ENCODE measurements around the gene CALHM3. TPM values are rescaled to one million over a fixed set of nuclear protein-coding genes. Genes with fewer than 3 reads are reported as not detected.
"Not testable (repeated sequence)": the region's sequence is repeated elsewhere in the genome, so short reads cannot be mapped to it uniquely, and the experiment has no call there.

CALHM3 gene
- total RNA-seq, 2 experiments from 2014 or later = not detected

DNA sequence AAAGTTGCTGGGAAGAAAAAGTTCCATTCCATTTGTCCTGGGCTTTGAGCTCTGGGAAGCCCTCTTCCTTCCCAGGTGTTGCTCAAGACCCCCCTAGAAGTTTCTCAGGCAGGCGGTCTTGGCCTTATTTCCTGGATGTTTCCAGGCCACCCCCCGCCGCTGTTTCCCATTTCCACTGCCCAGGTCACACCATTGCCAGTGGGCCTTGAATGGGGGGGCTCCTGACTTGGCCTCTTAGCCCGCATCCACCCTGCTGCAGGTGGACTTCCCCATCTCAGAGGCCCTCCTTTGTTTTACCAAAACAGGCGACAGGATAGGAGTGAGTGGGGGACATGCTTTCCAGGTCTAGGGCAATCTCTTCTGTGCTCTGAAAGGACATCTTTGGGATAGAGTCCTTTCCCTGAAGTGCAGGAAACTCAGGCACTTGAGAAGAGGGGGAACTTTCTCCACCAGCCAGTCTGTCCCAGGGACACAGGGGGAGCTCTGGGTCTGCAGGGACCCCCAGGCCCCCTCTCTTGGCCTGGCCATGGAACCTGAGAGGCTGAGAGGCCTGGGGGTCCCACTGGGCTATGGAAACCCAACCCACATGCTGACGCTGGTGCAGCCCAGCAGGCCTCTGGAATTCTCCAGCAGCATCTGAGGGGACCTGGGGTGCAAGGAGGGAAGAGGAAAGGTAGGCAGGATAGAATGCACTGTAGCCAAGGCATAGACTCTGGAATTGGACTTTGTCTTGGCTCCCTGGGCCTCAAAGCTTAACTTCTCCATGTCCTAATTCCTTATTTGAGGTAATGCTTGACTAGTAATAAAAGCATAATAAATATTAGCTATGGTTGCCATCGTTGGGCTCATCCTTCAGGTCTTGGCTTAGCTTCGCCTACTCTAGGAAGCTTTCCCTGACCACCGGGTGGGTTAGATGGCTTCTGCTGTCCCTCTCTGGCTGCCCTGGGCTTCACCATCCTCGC is 32.0 kb upstream of the CALHM3 start:
- peaks cover 7% of the 10 kb centered on the region for H3K4me1 Mint-ChIP-seq (ENCODE audit: low read depth)
- ChIA-PET CTCF (no interaction called here), POLR2A (no interaction called here)
- no peak for DNase-seq
- H3K27me3 Mint-ChIP-seq = peaks cover 16% of the 10 kb centered on the region
- no peaks in the 10 kb centered on the region for H3K9me3 Mint-ChIP-seq
- no peak overlapping the region for H3K27ac Mint-ChIP-seq
- intact Hi-C loops (cut with micrococcal nuclease) = no loop called here
- H3K4me3 Mint-ChIP-seq = no peak overlapping the region
- no peaks in the 10 kb centered on the region for H3K36me3 Mint-ChIP-seq

DNA sequence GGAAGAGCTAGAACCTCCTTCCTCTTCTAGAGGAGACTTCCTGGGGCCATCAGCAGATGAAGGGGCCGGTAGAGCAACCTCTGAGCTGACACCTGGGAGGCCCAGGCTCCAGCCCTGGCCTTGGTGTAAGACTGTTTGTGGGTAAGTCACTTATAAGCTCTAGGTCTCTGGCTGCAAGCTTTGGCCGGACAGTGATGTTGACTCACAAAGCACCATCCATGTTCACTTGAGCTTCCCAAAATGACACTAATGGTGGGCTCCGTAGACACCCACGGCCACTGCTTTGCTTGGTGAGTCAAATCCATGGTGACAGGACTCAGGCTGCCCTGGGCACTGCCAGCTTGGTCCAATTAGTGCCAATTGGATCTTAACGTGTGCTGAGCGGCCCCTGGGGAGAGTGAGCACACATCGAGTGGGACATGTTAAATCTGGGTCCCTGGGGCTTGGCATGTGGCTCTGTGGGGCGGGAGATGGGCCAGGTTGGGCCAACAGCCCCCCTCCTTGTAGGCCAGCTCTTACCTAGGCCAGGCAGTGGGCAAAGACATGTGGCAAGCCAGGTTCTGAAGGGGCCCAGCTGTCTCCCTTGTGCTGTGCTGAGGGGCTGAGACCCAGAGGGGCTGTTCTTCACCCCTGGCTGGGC is 31.1 kb upstream of the CALHM3 start:
- H3K36me3 Mint-ChIP-seq = no peaks in the 10 kb centered on the region
- H3K4me1 Mint-ChIP-seq (ENCODE audit: low read depth) = peaks cover 1% of the 10 kb centered on the region
- no peak for DNase-seq
- intact Hi-C loops (cut with micrococcal nuclease) = no loop called here
- no peaks in the 10 kb centered on the region for H3K9me3 Mint-ChIP-seq
- no peak overlapping the region for H3K27ac Mint-ChIP-seq
- ChIA-PET POLR2A (no interaction called here), CTCF (no interaction called here)
- no peak overlapping the region for H3K4me3 Mint-ChIP-seq
- peaks cover 18% of the 10 kb centered on the region for H3K27me3 Mint-ChIP-seq

DNA sequence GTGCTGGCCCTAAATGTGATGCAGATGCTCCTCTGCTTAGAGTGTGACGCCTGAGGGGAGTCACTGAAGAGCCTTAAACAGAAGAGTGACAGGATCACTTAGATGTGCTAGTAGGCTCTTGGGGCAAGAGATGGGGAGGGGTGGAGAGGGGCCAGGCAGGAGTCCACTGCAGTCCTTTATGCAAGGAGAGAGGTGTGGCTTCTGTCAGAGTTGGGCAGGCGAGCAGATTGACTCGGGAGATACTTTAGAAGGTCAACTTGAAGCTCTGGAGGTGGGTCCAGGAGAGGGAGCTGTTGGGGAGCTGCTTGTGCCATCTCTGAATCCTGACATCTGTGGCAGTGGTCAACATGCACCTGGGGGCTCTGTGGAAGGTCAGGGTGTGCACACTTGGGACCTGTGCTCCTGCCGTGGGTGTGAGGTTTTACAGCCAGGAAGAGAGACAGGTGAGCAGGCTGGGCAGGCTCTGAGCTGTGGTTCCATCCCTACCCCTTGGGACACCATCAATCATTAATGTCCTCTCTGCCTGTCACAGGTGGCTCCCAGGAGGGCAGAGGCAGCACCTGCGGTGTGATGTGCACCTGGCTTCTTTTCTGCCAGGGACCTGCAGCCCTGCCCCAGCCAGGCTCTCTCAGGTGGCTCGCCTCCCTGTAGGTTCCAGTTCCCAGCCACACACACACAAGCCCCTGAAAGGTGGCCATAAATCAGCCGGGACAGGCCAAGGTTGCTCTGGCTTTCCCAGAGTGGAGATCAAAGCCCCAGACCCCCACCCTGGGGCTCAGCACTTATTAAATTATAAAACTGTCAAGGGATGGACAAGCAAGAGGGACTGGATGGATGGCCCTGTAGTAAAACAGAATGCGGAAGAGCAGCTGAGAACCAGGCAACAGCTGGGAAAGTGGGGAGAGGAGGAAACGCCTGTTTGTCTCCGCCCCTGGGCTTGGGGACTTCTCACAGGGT is 28.5 kb upstream of the CALHM3 start:
- Mint-ChIP-seq H3K36me3 (no peaks in the 10 kb centered on the region), H3K27me3 (peaks cover 25% of the 10 kb centered on the region), H3K4me1 (ENCODE audit: low read depth) (peaks cover 14% of the 10 kb centered on the region), H3K4me3 (no peak overlapping the region), H3K27ac (no peak overlapping the region), H3K9me3 (no peaks in the 10 kb centered on the region)
- no peak for DNase-seq
- intact Hi-C loops (cut with micrococcal nuclease) = no loop called here
- ChIA-PET POLR2A (no interaction called here), CTCF (interaction anchor here (1.1 kb wide), 1 partner anchor 57 kb away, joined by 4 read pairs; no protein-coding TSS in a partner anchor)

DNA sequence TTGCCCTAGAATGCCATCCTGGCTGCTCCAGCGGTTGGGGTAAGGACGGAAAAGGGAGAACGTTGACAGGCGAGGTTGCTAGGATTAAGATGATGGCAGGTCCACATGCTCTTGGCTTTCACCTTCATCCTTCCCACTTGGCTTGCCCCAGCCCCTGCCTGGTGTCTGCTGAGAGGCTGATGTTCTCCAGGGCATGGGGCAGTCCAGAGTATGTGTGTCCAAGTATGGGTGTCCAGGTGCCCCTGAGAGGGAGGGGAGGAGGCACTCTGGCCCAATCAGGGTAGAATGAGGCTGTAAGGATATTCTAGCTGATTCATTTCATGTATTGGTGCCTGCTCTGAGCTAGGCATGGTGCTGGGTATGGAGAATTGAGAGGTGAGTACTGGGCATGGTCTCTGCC is 27.0 kb upstream of the CALHM3 start:
- Mint-ChIP-seq H3K9me3 (no peaks in the 10 kb centered on the region), H3K27ac (no peak overlapping the region)

DNA sequence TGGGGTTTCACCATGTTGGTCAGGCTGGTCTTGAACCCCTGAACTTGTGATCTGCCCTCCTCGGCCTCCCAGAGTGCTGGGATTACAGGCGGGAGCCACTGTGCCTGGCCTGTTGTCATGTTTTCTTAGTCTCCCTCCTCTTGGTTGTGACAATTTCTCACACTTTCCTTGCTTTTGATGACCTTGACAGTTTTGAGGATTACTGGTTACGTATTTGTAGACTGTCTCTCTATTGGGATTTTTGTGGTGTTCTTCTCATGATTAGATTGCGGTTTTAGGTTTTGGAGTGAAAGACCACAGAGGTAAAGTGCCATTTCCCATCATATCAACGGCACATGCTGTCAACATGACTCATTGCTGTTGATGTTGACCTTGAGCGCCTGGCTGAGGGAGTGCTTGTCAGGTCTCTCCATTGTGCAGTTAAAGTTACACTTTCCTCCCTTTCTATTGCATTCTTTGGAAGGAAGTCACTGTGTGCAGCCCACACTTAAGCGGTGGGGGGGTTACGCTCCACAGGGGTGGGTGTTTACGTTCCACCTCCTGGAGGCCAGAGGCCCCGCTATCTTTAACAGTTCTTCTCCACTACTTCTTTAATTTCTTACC is 25.2 kb upstream of the CALHM3 start:
- CTCF ChIA-PET = interaction anchor here (0.6 to 2.0 kb wide), 6 partner anchors 18 to 444 kb away, joined by 3 to 8 read pairs (median 6); no protein-coding TSS in a partner anchor
- H3K27ac Mint-ChIP-seq = peak overlapping the region; percentile 31
- H3K4me3 Mint-ChIP-seq = peak overlapping the region; percentile 17
- intact Hi-C loops (cut with micrococcal nuclease) = loop anchor here (1.0 to 2.0 kb wide), 2 partner anchors 11 to 39 kb away; partner anchors contain the start of gene NEURL1
- H3K9me3 Mint-ChIP-seq = no peaks in the 10 kb centered on the region
- no peaks in the 10 kb centered on the region for H3K36me3 Mint-ChIP-seq
- H3K27me3 Mint-ChIP-seq = peaks cover 41% of the 10 kb centered on the region
- DNase-seq = peak; percentile 69
- H3K4me1 Mint-ChIP-seq (ENCODE audit: low read depth) = peaks cover 30% of the 10 kb centered on the region
- POLR2A ChIA-PET = interaction anchor here (0.6 kb wide), 2 partner anchors 61 to 78 kb away, joined by 3 to 4 read pairs; no protein-coding TSS in a partner anchor

More for the DNA sequence above, 27.0 kb upstream of the CALHM3 start:
- no peak for DNase-seq
- intact Hi-C loops (cut with micrococcal nuclease) = no loop called here
- peaks cover 29% of the 10 kb centered on the region for H3K27me3 Mint-ChIP-seq
- no peak overlapping the region for H3K4me3 Mint-ChIP-seq
- no peaks in the 10 kb centered on the region for H3K36me3 Mint-ChIP-seq
- H3K4me1 Mint-ChIP-seq (ENCODE audit: low read depth) = peaks cover 18% of the 10 kb centered on the region
- CTCF ChIA-PET = interaction anchor here (1.7 kb wide), 1 partner anchor 180 kb away, joined by 7 read pairs; no protein-coding TSS in a partner anchor
- POLR2A ChIA-PET = no interaction called here

DNA sequence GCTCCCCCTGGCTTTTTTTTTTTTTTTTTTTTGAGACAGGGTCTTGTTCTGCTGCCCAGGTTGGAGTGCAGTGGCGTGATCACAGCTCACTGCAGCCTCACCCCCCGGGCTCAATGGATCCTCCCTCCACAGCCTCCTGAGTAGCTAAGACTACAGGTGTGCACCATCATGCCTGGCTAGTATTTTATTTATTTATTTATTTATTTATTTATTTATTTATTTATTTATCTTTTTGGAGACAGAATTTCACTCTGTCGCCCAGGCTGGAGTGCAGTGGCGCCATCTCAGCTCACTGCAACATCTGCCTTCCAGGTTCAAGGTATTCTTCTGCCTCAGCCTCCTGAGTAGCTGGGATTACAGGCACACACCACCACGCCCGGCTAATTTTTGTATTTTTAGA is 24.7 kb upstream of the CALHM3 start:
- H3K4me3 Mint-ChIP-seq, DNase-seq, POLR2A ChIA-PET, H3K36me3 Mint-ChIP-seq, H3K9me3 Mint-ChIP-seq: not testable (repeated sequence)
- Mint-ChIP-seq H3K27me3 (peaks cover 41% of the 10 kb centered on the region), H3K27ac (peak overlapping the region; percentile 31), H3K4me1 (ENCODE audit: low read depth) (peaks cover 30% of the 10 kb centered on the region)
- intact Hi-C loops (cut with micrococcal nuclease) = loop anchor here (1.0 to 2.0 kb wide), 2 partner anchors 10 to 39 kb away; partner anchors contain the start of gene NEURL1
- CTCF ChIA-PET = interaction anchor here (0.6 to 2.0 kb wide), 3 partner anchors 13 to 444 kb away, joined by 3 to 8 read pairs (median 4); no protein-coding TSS in a partner anchor

DNA sequence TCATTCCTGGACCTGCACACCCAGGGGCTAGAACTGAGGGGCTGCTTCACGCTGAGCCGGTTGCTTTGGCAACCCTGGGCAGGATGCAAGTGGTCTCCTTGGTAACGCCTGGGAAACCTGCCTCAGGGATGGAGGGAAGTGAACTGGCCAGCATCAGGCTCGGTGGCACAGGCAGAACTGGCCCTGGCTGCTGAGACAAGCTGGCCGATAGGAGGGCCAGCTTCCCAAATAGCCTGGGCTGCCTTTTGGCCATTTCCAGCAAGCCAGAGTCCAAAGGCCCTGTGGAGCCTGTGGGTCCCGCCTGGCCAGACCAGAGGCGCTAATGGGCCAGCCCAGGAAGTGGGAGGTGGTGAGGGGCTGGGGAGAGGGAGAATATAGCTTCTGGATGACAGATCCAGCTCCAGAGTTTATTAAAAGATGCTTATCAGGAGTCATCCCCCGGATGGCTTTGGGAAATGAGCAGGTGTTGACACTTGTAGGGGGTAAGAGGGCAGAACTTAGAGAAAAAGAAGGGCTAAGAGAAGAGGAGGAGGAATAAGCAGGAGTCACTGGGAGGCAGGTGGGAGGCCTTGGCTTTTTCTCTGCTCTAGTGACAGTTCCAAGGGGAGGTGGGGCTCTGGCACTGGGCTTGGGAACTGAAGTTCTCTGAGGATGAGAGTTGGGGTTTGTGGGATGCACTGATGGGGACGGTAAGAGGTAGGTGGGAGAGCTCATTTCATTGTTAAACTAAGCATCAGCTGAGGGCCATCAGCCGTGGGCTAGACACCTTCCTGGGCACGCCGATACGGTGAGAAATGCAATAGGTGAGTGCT is 24.0 kb upstream of the CALHM3 start:
- no peaks in the 10 kb centered on the region for H3K9me3 Mint-ChIP-seq
- no peak overlapping the region for H3K4me3 Mint-ChIP-seq
- no peaks in the 10 kb centered on the region for H3K36me3 Mint-ChIP-seq
- H3K27me3 Mint-ChIP-seq = peaks cover 42% of the 10 kb centered on the region
- H3K27ac Mint-ChIP-seq = no peak overlapping the region
- intact Hi-C loops (cut with micrococcal nuclease) = no loop called here
- POLR2A ChIA-PET = no interaction called here
- DNase-seq = no peak
- H3K4me1 Mint-ChIP-seq (ENCODE audit: low read depth) = peaks cover 30% of the 10 kb centered on the region
- CTCF ChIA-PET = interaction anchor here (0.9 kb wide), 1 partner anchor 12 kb away, joined by 4 read pairs; no protein-coding TSS in a partner anchor

DNA sequence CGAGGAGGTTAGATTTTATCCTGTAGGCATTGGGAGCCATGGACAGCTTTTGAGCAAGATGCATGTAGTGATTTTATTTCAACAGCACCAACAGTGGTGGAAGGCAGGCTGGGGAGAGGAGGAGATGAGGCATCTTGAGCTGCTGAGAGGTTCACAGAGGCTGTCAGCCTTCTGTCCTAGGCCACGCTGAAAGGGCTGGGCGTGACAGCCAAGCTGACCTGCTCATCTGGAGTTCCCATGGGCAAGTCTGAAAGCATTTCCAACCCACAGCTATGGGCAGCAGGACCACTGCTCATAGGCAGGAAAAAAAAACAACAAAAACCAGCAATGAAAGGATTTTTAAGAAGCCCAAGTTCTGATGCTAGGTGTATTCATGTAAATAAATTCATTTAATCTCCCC is 22.1 kb upstream of the CALHM3 start:
- POLR2A ChIA-PET = no interaction called here
- Mint-ChIP-seq H3K27ac (no peak overlapping the region), H3K4me3 (no peak overlapping the region), H3K9me3 (no peaks in the 10 kb centered on the region), H3K36me3 (no peaks in the 10 kb centered on the region), H3K27me3 (peaks cover 36% of the 10 kb centered on the region), H3K4me1 (ENCODE audit: low read depth) (peaks cover 30% of the 10 kb centered on the region)
- CTCF ChIA-PET = interaction anchor here (1.8 kb wide), 1 partner anchor 15 kb away, joined by 4 read pairs; no protein-coding TSS in a partner anchor
- no peak for DNase-seq
- intact Hi-C loops (cut with micrococcal nuclease) = no loop called here

DNA sequence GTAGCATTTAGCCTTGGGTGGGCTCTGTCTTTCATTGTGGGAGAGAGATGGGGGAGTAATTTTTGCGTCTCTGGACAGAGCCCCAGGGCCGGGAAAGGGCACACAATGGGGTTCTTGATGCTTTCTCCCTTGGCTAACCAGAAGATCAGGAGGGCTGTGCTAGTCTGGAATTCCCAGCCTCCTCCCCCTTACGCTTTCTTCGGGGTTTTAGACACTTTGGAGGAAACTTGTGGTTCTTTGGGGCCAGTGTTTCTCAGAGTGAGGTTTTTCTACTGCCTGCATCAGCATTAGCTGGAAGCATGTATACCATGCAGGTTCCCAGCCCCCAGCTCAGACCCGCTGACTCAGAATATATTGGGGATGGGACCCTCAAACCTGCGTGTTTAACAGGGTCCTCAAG is 21.4 kb upstream of the CALHM3 start:
- intact Hi-C loops (cut with micrococcal nuclease) = no loop called here
- Mint-ChIP-seq H3K27ac (no peak overlapping the region), H3K9me3 (no peaks in the 10 kb centered on the region), H3K27me3 (peaks cover 41% of the 10 kb centered on the region), H3K4me1 (ENCODE audit: low read depth) (peaks cover 30% of the 10 kb centered on the region), H3K36me3 (no peaks in the 10 kb centered on the region), H3K4me3 (no peak overlapping the region)
- no peak for DNase-seq
- POLR2A ChIA-PET = no interaction called here
- CTCF ChIA-PET = interaction anchor here (1.8 kb wide), 1 partner anchor 14 kb away, joined by 4 read pairs; no protein-coding TSS in a partner anchor

DNA sequence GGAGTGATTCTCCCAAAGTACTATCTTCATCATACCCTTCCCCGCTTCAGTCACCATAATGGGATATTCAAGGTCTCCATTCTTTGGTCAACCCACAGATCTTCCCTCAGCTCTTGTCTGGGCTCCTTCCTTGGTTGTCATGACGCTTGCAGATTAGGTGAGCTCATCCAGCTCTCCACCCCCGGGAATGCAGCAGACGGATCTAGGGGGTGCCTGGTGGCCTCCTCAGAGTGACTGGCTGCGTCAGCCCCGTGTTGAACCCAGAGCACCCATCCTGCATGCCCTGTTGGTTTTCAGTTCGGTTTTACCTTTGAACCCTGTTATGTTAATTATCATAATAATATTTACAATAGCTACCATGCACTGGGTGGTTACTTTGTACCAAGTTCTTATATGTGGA is 20.8 kb upstream of the CALHM3 start:
- no peak for DNase-seq
- intact Hi-C loops (cut with micrococcal nuclease) = no loop called here
- Mint-ChIP-seq H3K27ac (no peak overlapping the region), H3K9me3 (no peaks in the 10 kb centered on the region), H3K4me1 (ENCODE audit: low read depth) (peaks cover 30% of the 10 kb centered on the region), H3K4me3 (no peak overlapping the region), H3K27me3 (peaks cover 46% of the 10 kb centered on the region), H3K36me3 (no peaks in the 10 kb centered on the region)
- ChIA-PET CTCF (no interaction called here), POLR2A (no interaction called here)
